ENCODE results near the gene PLCB4. TPM values are rescaled to one million over a fixed set of nuclear protein-coding genes. Genes with fewer than 3 reads are reported as not detected.

PLCB4 gene
- total RNA-seq, 1 donor from 2014 or later, result 20.6 TPM

- Histone ChIP-seq H3F3A (ENCODE audit: low read depth) (no peaks in the 10 kb centered on the region), H3K27ac (no peak overlapping the region), H3K4me2 (no peak overlapping the region), H4K20me1 (ENCODE audit: low read depth) (no peaks in the 10 kb centered on the region), H3K9ac (no peak overlapping the region), H3K79me2 (ENCODE audit: low read depth) (no peaks in the 10 kb centered on the region), H3K27me3 (no peaks in the 10 kb centered on the region), H3K36me3 (no peaks in the 10 kb centered on the region), H3K4me1 (peaks cover 9% of the 10 kb centered on the region), H3K9me3 (ENCODE audit: low read depth) (no peaks in the 10 kb centered on the region), H2AFZ (replicated peaks) (no peak overlapping the region), H3K4me3 (no peak overlapping the region)
- DNase-seq (ENCODE audit: low spot score), result no peak
- H3K4me1 Mint-ChIP-seq, result peaks cover 3% of the 10 kb centered on the region
- H3K4me3 Mint-ChIP-seq, result no peak overlapping the region
- H3K9me3 Mint-ChIP-seq, result no peaks in the 10 kb centered on the region
- peaks cover 20% of the 10 kb centered on the region for H3K36me3 Mint-ChIP-seq
- H3K27me3 Mint-ChIP-seq (ENCODE audit: insufficient read depth, low read depth), result peaks cover 3% of the 10 kb centered on the region
- TF ChIP-seq EZH2 (IDR thresholded peaks at IDR 0.05), result no peak
- TF ChIP-seq, protein P1, sequence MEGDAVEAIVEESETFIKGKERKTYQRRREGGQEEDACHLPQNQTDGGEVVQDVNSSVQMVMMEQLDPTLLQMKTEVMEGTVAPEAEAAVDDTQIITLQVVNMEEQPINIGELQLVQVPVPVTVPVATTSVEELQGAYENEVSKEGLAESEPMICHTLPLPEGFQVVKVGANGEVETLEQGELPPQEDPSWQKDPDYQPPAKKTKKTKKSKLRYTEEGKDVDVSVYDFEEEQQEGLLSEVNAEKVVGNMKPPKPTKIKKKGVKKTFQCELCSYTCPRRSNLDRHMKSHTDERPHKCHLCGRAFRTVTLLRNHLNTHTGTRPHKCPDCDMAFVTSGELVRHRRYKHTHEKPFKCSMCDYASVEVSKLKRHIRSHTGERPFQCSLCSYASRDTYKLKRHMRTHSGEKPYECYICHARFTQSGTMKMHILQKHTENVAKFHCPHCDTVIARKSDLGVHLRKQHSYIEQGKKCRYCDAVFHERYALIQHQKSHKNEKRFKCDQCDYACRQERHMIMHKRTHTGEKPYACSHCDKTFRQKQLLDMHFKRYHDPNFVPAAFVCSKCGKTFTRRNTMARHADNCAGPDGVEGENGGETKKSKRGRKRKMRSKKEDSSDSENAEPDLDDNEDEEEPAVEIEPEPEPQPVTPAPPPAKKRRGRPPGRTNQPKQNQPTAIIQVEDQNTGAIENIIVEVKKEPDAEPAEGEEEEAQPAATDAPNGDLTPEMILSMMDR (IDR thresholded peaks at IDR 0.05), result no peak
- no peak for TF ChIP-seq EZH2phosphoT487 (IDR thresholded peaks at IDR 0.05)
- H3K27ac Mint-ChIP-seq, result no peak overlapping the region
Measured at GRCh38 chr20:9422321-9423057, 353.6 kb downstream of the PLCB4 start.

DNA sequence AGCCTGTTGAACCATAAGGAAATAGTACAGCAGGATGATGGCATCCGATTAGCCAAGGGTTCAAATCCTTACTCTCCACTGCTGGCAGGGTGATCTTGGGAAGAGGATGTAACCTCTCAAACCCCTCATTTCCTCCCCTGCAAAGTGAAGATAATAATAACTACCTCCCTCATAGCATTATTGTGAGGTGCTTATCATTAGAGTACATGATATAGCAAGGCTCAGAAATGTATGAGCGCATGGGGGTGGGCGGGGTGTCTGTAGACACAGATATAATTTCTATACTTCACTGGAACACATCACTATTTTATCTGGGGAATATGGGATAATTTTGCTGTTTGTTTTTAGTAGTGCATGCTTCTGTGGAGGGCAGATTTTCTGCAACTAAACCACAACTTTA, 355.7 kb downstream of the PLCB4 start:
- Mint-ChIP-seq H3K27ac (no peak overlapping the region), H3K36me3 (peaks cover 20% of the 10 kb centered on the region), H3K27me3 (ENCODE audit: insufficient read depth, low read depth) (peaks cover 3% of the 10 kb centered on the region), H3K4me3 (no peak overlapping the region), H3K4me1 (peaks cover 6% of the 10 kb centered on the region), H3K9me3 (no peaks in the 10 kb centered on the region)
- Histone ChIP-seq H3K79me2 (ENCODE audit: low read depth) (no peaks in the 10 kb centered on the region), H3K4me1 (peaks cover 9% of the 10 kb centered on the region), H3K36me3 (no peaks in the 10 kb centered on the region), H3K27me3 (no peaks in the 10 kb centered on the region), H3K4me3 (no peak overlapping the region), H2AFZ (replicated peaks) (no peak overlapping the region), H3F3A (ENCODE audit: low read depth) (no peaks in the 10 kb centered on the region), H4K20me1 (ENCODE audit: low read depth) (no peaks in the 10 kb centered on the region), H3K9ac (no peak overlapping the region), H3K27ac (no peak overlapping the region), H3K9me3 (ENCODE audit: low read depth) (no peaks in the 10 kb centered on the region), H3K4me2 (no peak overlapping the region)
- no peak for DNase-seq (ENCODE audit: low spot score)
- TF ChIP-seq EZH2phosphoT487 (IDR thresholded peaks at IDR 0.05) (no peak), EZH2 (IDR thresholded peaks at IDR 0.05) (no peak)
- TF ChIP-seq, protein P1 (IDR thresholded peaks at IDR 0.05), result no peak

- Mint-ChIP-seq H3K4me1 (peaks cover 3% of the 10 kb centered on the region), H3K27ac (no peak overlapping the region), H3K9me3 (no peaks in the 10 kb centered on the region), H3K36me3 (peaks cover 7% of the 10 kb centered on the region), H3K27me3 (ENCODE audit: insufficient read depth, low read depth) (peaks cover 3% of the 10 kb centered on the region), H3K4me3 (no peak overlapping the region)
- DNase-seq (ENCODE audit: low spot score), result no peak
- no peak for TF ChIP-seq EZH2phosphoT487 (IDR thresholded peaks at IDR 0.05)
- TF ChIP-seq, protein P1 (IDR thresholded peaks at IDR 0.05), result no peak
- TF ChIP-seq EZH2 (IDR thresholded peaks at IDR 0.05), result no peak
- H3K27me3 ChIP-seq, result no peaks in the 10 kb centered on the region
- no peak overlapping the region for H3K4me2 ChIP-seq
- no peak overlapping the region for H3K4me3 ChIP-seq
- no peak overlapping the region for H3K9ac ChIP-seq
- no peak overlapping the region for H2AFZ ChIP-seq (replicated peaks)
- no peaks in the 10 kb centered on the region for H4K20me1 ChIP-seq (ENCODE audit: low read depth)
- H3K36me3 ChIP-seq, result no peaks in the 10 kb centered on the region
- H3K79me2 ChIP-seq (ENCODE audit: low read depth), result no peaks in the 10 kb centered on the region
- no peak overlapping the region for H3K27ac ChIP-seq
- H3F3A ChIP-seq (ENCODE audit: low read depth), result no peaks in the 10 kb centered on the region
- no peaks in the 10 kb centered on the region for H3K9me3 ChIP-seq (ENCODE audit: low read depth)
- H3K4me1 ChIP-seq, result no peaks in the 10 kb centered on the region
Measured at GRCh38 chr20:9427430-9428291, 358.8 kb downstream of the PLCB4 start.
